Breast epithelium (tissue), 4 donors: Measurements from ENCODE around the gene AUH. TPM values are rescaled to one million over a fixed set of nuclear protein-coding genes. Genes with fewer than 3 reads are reported as not detected.

ENCODE experiments used
- DNase-seq, 2 donors: peaks; one replicate each; pipeline ENCODE4 v3.0.0-alpha.2; 2019; ENCODE audit warnings: low spot score in 2 of 2
- H3K27ac ChIP-seq, 2 donors: fragments of 200-600 bp; sonication (generic) in 1 of 2; one replicate each; pipeline ENCODE4 v1.5.1; 2016 to 2019; ENCODE audit warnings: mild to moderate bottlenecking in 1 of 2
- H3K27me3 ChIP-seq, 2 donors: fragments of 200-600 bp; sonication (generic) in 1 of 2; one replicate each; pipeline versions ENCODE4 v1.5.1 to v1.6.0; 2017 to 2019; ENCODE audit warnings: control low read depth in 1 of 2, mild to moderate bottlenecking in 1 of 2
- H3K36me3 ChIP-seq: fragments of 200-600 bp; one replicate; pipeline ENCODE4 v1.5.1; 2019
- H3K4me1 ChIP-seq, 2 donors: fragments of 200-600 bp; sonication (generic); one replicate each; pipeline ENCODE4 v1.5.1; 2016 to 2019; ENCODE audit warnings: control low read depth in 1 of 2
- H3K4me3 ChIP-seq, 3 donors: fragments of 200-600 bp; sonication (generic); 1 replicate in 2 of 3; 2 replicates in 1 of 3; pipeline ENCODE4 v1.5.1; 2016 to 2019; ENCODE audit warnings: mild to moderate bottlenecking in 3 of 3, moderate library complexity in 2 of 3
- H3K9me3 ChIP-seq, 2 donors: fragments of 200-600 bp; sonication (generic) in 1 of 2; one replicate each; pipeline ENCODE4 v1.5.1; 2016 to 2019; ENCODE audit warnings: control low read depth in 1 of 2
- POLR2A ChIP-seq: fragments of 450-650 bp; IDR thresholded peaks from one replicate; pipeline ENCODE4 v1.6.1; 2016; ENCODE audit warnings: antibody characterized with exemption, mild to moderate bottlenecking, moderate library complexity
- POLR2AphosphoS5 ChIP-seq, 3 donors: sonication (generic); formaldehyde crosslinking; IDR thresholded peaks; one replicate each; pipeline ENCODE4 v1.6.1; 2017; ENCODE audit warnings: antibody characterized with exemption in 3 of 3
- intact Hi-C: fragments of 100-400 bp; cut with DNase I; formaldehyde crosslinking; loops from one replicate; pipeline ENCODE4 v1.15.1; 2023; ENCODE audit warnings: low total_unique reads
- total RNA-seq, 3 donors: library from RNA; depleted of rRNA; stranded (reverse); fragments of >200 nt; gene quantifications; one replicate each; pipeline ENCODE4 v1.1.0, GENCODE V29; 2016
- TF ChIP-seq, protein P1 (sequence below), 3 donors: fragments of 450-650 bp; IDR thresholded peaks; one replicate each; pipeline ENCODE4 v1.5.1; 2016 to 2017; ENCODE audit warnings: antibody characterized with exemption in 3 of 3, mild to moderate bottlenecking in 3 of 3, moderate library complexity in 3 of 3

Gene AUH
- total RNA-seq, 3 donors from 2014 or later = 34.2 to 64.4 (median 50.8) TPM

DNA sequence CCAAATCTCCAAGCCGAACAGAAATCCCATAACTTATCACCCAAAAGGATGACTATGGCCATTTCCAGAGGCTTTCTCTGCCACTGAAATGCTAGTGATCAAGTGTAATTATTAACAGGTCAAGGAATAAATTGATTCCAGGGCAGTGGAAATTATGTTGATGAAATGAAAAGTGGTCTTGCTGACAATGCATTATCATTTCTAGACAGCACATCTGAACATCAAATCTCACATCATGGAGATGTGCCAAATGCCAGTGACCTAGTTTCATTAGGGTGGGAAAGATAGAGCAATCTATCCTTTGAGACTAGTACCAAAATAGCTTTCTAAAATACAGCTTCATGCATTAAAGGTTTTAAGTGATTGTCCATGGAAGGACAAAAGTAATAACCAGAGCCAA is 86.1 kb downstream of the AUH start:
- Histone ChIP-seq H3K4me3 (no peak overlapping the region), H3K4me1 (no peaks in the 10 kb centered on the region), H3K27me3 (no peaks in the 10 kb centered on the region), H3K36me3 (no peaks in the 10 kb centered on the region), H3K27ac (no peak overlapping the region), H3K9me3 (no peaks in the 10 kb centered on the region)
- intact Hi-C loops = no loop called here
- no peak for TF ChIP-seq POLR2A
- TF ChIP-seq POLR2AphosphoS5 (IDR thresholded peaks at IDR 0.05) = no peak
- TF ChIP-seq, protein P1, sequence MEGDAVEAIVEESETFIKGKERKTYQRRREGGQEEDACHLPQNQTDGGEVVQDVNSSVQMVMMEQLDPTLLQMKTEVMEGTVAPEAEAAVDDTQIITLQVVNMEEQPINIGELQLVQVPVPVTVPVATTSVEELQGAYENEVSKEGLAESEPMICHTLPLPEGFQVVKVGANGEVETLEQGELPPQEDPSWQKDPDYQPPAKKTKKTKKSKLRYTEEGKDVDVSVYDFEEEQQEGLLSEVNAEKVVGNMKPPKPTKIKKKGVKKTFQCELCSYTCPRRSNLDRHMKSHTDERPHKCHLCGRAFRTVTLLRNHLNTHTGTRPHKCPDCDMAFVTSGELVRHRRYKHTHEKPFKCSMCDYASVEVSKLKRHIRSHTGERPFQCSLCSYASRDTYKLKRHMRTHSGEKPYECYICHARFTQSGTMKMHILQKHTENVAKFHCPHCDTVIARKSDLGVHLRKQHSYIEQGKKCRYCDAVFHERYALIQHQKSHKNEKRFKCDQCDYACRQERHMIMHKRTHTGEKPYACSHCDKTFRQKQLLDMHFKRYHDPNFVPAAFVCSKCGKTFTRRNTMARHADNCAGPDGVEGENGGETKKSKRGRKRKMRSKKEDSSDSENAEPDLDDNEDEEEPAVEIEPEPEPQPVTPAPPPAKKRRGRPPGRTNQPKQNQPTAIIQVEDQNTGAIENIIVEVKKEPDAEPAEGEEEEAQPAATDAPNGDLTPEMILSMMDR (IDR thresholded peaks at IDR 0.05) = no peak
- no peak for DNase-seq

DNA sequence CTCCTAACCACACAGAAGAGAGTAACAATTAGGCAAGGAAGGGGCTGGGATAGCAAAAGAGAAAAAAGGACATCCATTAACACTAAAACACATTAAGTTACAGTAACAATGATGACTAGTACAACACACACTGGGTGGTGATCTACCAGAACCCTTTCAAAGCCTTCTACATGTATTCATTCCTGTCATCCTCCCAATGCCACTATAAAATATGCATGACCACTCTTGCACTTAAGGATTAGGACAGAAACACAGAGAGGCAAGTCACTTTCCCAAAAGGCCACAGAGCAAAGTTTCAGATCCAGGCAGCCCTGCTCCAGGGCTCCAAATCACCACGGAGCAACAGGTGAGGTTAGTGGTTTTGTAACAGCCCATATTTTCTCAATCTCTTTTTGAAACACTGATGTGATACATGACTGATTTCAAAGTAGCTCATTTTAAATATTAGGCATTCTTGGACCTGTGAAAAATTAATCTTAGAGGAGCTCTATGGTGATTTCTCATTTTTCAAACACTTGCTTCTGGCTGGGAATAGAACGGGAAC is 86.7 kb downstream of the AUH start:
- intact Hi-C loops = no loop called here
- H3K27ac ChIP-seq = no peak overlapping the region
- no peak for DNase-seq
- no peaks in the 10 kb centered on the region for H3K4me1 ChIP-seq
- H3K36me3 ChIP-seq = no peaks in the 10 kb centered on the region
- TF ChIP-seq POLR2A (no peak), POLR2AphosphoS5 (IDR thresholded peaks at IDR 0.05) (no peak)
- TF ChIP-seq, protein P1 (IDR thresholded peaks at IDR 0.05) = no peak
- H3K9me3 ChIP-seq = no peaks in the 10 kb centered on the region
- H3K4me3 ChIP-seq = no peak overlapping the region
- H3K27me3 ChIP-seq = no peaks in the 10 kb centered on the region

DNA sequence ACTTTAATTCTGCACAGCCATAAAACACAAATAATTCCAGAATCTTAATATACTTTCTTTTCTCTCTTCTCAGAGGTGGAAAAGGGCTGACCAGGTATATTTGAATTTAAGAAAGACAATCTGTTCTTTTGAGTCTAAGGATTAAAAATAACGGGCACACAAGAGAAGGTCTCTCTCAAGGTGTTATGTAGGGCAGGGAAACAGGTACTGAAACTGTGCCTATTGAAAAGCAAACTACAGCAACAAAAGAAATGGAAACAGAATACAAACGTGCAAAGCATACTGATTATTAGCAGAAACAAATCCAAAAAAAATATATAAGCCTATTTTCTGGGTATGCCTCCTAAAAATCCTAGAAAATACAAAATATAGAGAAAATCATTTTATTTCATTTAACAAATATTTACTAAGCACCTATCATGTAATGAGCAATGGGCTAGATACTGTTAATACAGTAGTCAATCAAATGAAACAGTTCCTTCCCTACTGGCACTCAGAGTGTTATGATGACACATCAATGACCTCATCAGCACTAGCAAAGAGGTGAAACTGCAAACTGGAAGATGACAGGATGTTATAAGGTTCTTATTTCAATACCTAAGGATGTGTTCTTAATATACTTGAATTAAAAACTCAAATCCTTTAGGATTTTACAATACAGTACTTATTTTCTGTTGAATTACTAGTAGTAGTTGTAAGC is 87.7 kb downstream of the AUH start:
- DNase-seq = no peak
- no peak overlapping the region for H3K27ac ChIP-seq
- H3K4me1 ChIP-seq = no peaks in the 10 kb centered on the region
- H3K9me3 ChIP-seq = no peaks in the 10 kb centered on the region
- TF ChIP-seq, protein P1 (IDR thresholded peaks at IDR 0.05) = no peak
- no peak for TF ChIP-seq POLR2A
- no peak for TF ChIP-seq POLR2AphosphoS5 (IDR thresholded peaks at IDR 0.05)
- no peaks in the 10 kb centered on the region for H3K27me3 ChIP-seq
- intact Hi-C loops = no loop called here
- H3K36me3 ChIP-seq = no peaks in the 10 kb centered on the region
- H3K4me3 ChIP-seq = no peak overlapping the region

DNA sequence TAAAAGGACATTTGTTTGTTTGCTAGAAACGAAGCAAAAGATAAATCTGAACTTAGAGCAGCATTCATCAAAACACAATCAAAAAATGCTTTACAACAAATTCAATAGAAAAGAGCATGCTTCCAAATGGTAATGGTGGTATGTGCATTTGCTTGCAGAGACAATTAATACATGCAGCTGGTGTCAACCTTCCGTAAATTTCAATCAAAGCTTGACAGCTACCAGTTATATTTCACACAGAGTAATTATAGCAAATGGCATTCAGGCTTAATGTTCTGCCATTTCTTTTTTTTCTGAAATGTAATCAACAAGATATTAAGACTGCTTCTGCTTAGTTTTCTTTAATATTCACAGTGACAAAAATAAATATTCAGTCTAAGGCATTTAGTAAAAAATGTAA is 90.6 kb downstream of the AUH start:
- no peak for DNase-seq
- H3K9me3 ChIP-seq = no peaks in the 10 kb centered on the region
- no peaks in the 10 kb centered on the region for H3K27me3 ChIP-seq
- intact Hi-C loops = no loop called here
- no peak overlapping the region for H3K27ac ChIP-seq
- no peak overlapping the region for H3K4me3 ChIP-seq
- H3K36me3 ChIP-seq = no peaks in the 10 kb centered on the region
- no peaks in the 10 kb centered on the region for H3K4me1 ChIP-seq
- TF ChIP-seq POLR2A = no peak
- TF ChIP-seq, protein P1 (IDR thresholded peaks at IDR 0.05) = no peak
- no peak for TF ChIP-seq POLR2AphosphoS5 (IDR thresholded peaks at IDR 0.05)

DNA sequence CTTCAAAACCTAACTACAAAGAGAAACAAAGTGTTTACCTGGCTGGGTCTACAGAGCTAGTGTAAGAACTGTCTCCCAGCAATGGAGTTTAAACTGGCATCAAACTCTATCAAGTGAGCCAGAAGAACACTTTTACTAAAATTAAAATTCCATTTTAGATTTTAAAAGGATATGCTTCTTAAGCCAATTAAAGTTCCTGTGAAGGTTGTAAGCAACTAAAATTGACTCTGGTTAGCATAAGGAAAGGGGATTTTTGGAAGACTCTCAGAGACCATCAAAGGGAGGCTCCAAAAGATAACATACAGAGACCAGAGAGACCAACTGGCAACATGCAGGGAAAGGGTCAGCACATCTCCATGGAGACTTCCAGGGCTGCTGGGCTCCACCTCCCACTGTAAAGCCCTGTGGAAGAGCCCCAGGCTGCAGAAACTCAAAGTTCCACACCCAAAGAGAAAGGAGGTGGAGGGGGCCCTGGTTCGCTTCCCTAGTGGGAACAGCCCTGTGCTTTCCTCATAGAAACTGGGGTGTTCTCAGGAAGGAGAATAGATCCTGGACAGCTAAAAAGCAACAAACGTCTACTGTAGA is 91.7 kb downstream of the AUH start:
- Histone ChIP-seq H3K4me1 (no peaks in the 10 kb centered on the region), H3K9me3 (no peaks in the 10 kb centered on the region), H3K27ac (no peak overlapping the region), H3K4me3 (no peak overlapping the region), H3K27me3 (no peaks in the 10 kb centered on the region), H3K36me3 (no peaks in the 10 kb centered on the region)
- intact Hi-C loops = no loop called here
- no peak for TF ChIP-seq POLR2A
- no peak for TF ChIP-seq POLR2AphosphoS5 (IDR thresholded peaks at IDR 0.05)
- TF ChIP-seq, protein P1 (IDR thresholded peaks at IDR 0.05) = no peak
- no peak for DNase-seq
